H1 (cell line): Measurements from ENCODE around the gene RASAL2. TPM values are rescaled to one million over a fixed set of nuclear protein-coding genes. Genes with fewer than 3 reads are reported as not detected.

Experiments used
- CHD7 ChIP-seq: fragments of 300-600 bp; sonication (generic); IDR thresholded peaks from 2 replicates; pipeline ENCODE4 v1.7.1; 2012; ENCODE audit warnings: low read length, moderate library complexity, mild to moderate bottlenecking, inconsistent platforms; ENCODE audit not compliant: insufficient replicate concordance
- polyA plus RNA-seq, 7 experiments: library from polyadenylated mRNA; depleted of rRNA in 3 of 7; stranded (reverse) in 5 of 7; unstranded in 2 of 7; fragments of >200 nt in 5 of 7; fragments of 200-250 nt in 2 of 7; gene quantifications; 1 replicate in 5 of 7; 2 replicates in 1 of 7; 4 replicates in 1 of 7; pipeline versions ENCODE4 v1.2.1 to v1.2.3, GENCODE V29; 2011 to 2013; ENCODE audit warnings: missing spikeins in 2 of 7, mixed read lengths in 2 of 7
- total RNA-seq: library from RNA; stranded (reverse); fragmentation: NEBNext Ultra II Directional; extraction: Animal tissue kit (Norgen Biotek cat#: 25700); gene quantifications from 2 replicates; pipeline ENCODE4 v1.2.1, GENCODE V29; 2021

RASAL2 gene
- total and polyA plus RNA-seq, 2 of the 8 experiments (the other 6 are each of a cell fraction or from before 2014, with no cell fraction given): 15.9 to 32.5 TPM

DNA sequence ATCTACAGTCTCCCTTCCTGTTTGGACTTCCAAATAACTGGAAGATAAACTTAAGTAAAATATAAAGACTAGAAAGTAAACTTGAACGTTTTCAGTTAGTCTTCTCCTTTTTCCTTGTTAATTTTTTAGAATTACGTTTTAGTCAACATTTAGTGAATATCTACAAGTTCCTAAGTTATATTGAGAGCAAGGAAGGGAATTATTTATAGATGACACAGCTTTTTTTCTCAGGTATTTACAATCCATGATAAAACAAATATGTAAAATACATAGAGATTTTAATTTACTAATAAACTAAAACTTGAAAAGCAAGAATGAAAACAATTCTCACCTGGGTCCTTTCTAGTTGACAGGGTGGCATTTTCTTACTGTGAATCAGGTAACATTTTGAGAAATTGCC lies 313.3 kb downstream of the RASAL2 start (continued):
- TF ChIP-seq CHD7: no peak
